Prostate gland (tissue), 2 donors: Measurements from ENCODE around the gene GPR139. TPM values are rescaled to one million over a fixed set of nuclear protein-coding genes. Genes with fewer than 3 reads are reported as not detected.

Experiments
- DNase-seq: peaks from one replicate; pipeline ENCODE4 v3.0.0-alpha.2; 2019; ENCODE audit warnings: low spot score
- H3K27ac ChIP-seq, 2 donors: fragments of 200-600 bp; sonication (generic); 2 replicates each; pipeline ENCODE4 v1.5.1; 2017 to 2019
- H3K27me3 ChIP-seq: fragments of 200-600 bp; sonication (generic); replicated peaks from 2 replicates; pipeline ENCODE4 v1.5.1; 2019; ENCODE audit not compliant: insufficient read depth
- H3K36me3 ChIP-seq, 2 donors: fragments of 200-600 bp; sonication (generic); 1 replicate in 1 of 2; 2 replicates in 1 of 2; pipeline versions ENCODE4 v1.5.1 to v1.8.1; 2017 to 2019
- H3K4me1 ChIP-seq: fragments of 200-600 bp; sonication (generic); replicated peaks from 2 replicates; pipeline ENCODE4 v1.5.1; 2019
- H3K4me3 ChIP-seq, 2 donors: fragments of 200-600 bp; sonication (generic); 2 replicates each; pipeline ENCODE4 v1.5.1; 2017 to 2019
- H3K9me3 ChIP-seq: fragments of 200-600 bp; sonication (generic); 2 replicates; pipeline ENCODE4 v1.5.1; 2017
- CTCF ChIP-seq, 4 experiments: fragments of 200-600 bp in 2 of 4; fragments of 450-650 bp in 2 of 4; sonication (generic) in 2 of 4; IDR thresholded peaks; 1 replicate in 3 of 4; 2 replicates in 1 of 4; pipeline ENCODE4 v1.5.1; 2016 to 2019; ENCODE audit warnings: antibody characterized with exemption in 4 of 4, mild to moderate bottlenecking in 2 of 4, moderate library complexity in 2 of 4
- POLR2A ChIP-seq: fragments of 450-650 bp; IDR thresholded peaks from one replicate; pipeline ENCODE4 v1.6.1; 2016; ENCODE audit warnings: antibody characterized with exemption, mild to moderate bottlenecking
- POLR2AphosphoS5 ChIP-seq: sonication (generic); formaldehyde crosslinking; IDR thresholded peaks from one replicate; pipeline ENCODE4 v1.6.1; 2017; ENCODE audit warnings: antibody characterized with exemption
- WGBS: methylation state at CpG from one replicate; pipeline ENCODE4 v1.1.5; 2018; 5-methylcytosine and 5-hydroxymethylcytosine counted together
- intact Hi-C: fragments of 100-400 bp; cut with DNase I; formaldehyde crosslinking; loops from one replicate; pipeline ENCODE4 v1.14.2; 2022
- total RNA-seq, 2 donors: library from RNA; depleted of rRNA; stranded (reverse); fragments of >200 nt; gene quantifications; one replicate each; pipeline ENCODE4 v1.1.0, GENCODE V29; 2016

The GPR139 gene
- total RNA-seq, 2 donors from 2014 or later: not detected

- Histone ChIP-seq H3K27ac (no peak overlapping the region), H3K27me3 (no peaks in the 10 kb centered on the region), H3K9me3 (no peaks in the 10 kb centered on the region), H3K4me1 (no peaks in the 10 kb centered on the region), H3K36me3 (no peaks in the 10 kb centered on the region), H3K4me3 (no peak overlapping the region)
- no peak for DNase-seq
- intact Hi-C loops: no loop called here
- WGBS: 49% methylated on average over 2 of the region's 2 CpGs
- no peak for TF ChIP-seq CTCF (IDR thresholded peaks at IDR 0.05)
Observed at GRCh38 chr16:19997264-19997663, 76.4 kb downstream of the GPR139 start.

- H3K4me3 ChIP-seq: no peak overlapping the region
- TF ChIP-seq CTCF (IDR thresholded peaks at IDR 0.05): no peak
- no peak for TF ChIP-seq POLR2AphosphoS5
- TF ChIP-seq POLR2A: no peak
- no peaks in the 10 kb centered on the region for H3K4me1 ChIP-seq
- intact Hi-C loops: no loop called here
- no peak for DNase-seq
- 87% methylated on average over 17 of the region's 17 CpGs for WGBS
- no peak overlapping the region for H3K27ac ChIP-seq
- no peaks in the 10 kb centered on the region for H3K36me3 ChIP-seq
- H3K27me3 ChIP-seq: no peaks in the 10 kb centered on the region
- H3K9me3 ChIP-seq: no peaks in the 10 kb centered on the region
Observed at GRCh38 chr16:19994466-19995170, 79.1 kb downstream of the GPR139 start.

- intact Hi-C loops: no loop called here
- DNase-seq: no peak
- H3K4me3 ChIP-seq: no peak overlapping the region
- H3K4me1 ChIP-seq: no peaks in the 10 kb centered on the region
- no peaks in the 10 kb centered on the region for H3K9me3 ChIP-seq
- no peaks in the 10 kb centered on the region for H3K36me3 ChIP-seq
- no peak overlapping the region for H3K27ac ChIP-seq
- no peaks in the 10 kb centered on the region for H3K27me3 ChIP-seq
- 56% methylated on average over 7 of the region's 7 CpGs for WGBS
- TF ChIP-seq POLR2AphosphoS5: no peak
- no peak for TF ChIP-seq POLR2A
- TF ChIP-seq CTCF (IDR thresholded peaks at IDR 0.05): no peak
Observed at GRCh38 chr16:19991614-19992013, 82.1 kb downstream of the GPR139 start.

- no peak for DNase-seq
- Histone ChIP-seq H3K27me3 (no peaks in the 10 kb centered on the region), H3K4me3 (no peak overlapping the region), H3K27ac (no peak overlapping the region), H3K9me3 (no peaks in the 10 kb centered on the region), H3K4me1 (no peaks in the 10 kb centered on the region), H3K36me3 (no peaks in the 10 kb centered on the region)
- 80% methylated on average over 3 of the region's 3 CpGs for WGBS
- intact Hi-C loops: no loop called here
- TF ChIP-seq CTCF (IDR thresholded peaks at IDR 0.05): no peak
- TF ChIP-seq POLR2A: no peak
- no peak for TF ChIP-seq POLR2AphosphoS5
Observed at GRCh38 chr16:19984135-19984534, 89.6 kb downstream of the GPR139 start.

Other genes with a start within 250 kb of the GPR139 start
- 100 to 1,000 TPM in 1 of 2 donors, 10 to 100 TPM in 1; 19.4 to 256 TPM for gene GPRC5B, start 189.0 kb downstream of the GPR139 start, total RNA-seq